ENCODE measurements around the gene CDC34. TPM values are rescaled to one million over a fixed set of nuclear protein-coding genes. Genes with fewer than 3 reads are reported as not detected.

The CDC34 gene
- total and polyA plus RNA-seq, 9 of the 15 experiments (the other 6 are each of a cell fraction or from before 2014, with no cell fraction given), result 0.80 to 203 (median 65.5) TPM

GRCh38 chr19:572743-573518 is 41.4 kb downstream of the CDC34 start (continued):
- TF ChIP-seq ZNF778 (CRISPR knock-in tag; IDR thresholded peaks at IDR 0.05), result no peak
- TF ChIP-seq MYNN (IDR thresholded peaks at IDR 0.05), result no peak
- no peak for TF ChIP-seq MYNN (CRISPR knock-in tag; IDR thresholded peaks at IDR 0.05)
- TF ChIP-seq E2F6 (IDR thresholded peaks at IDR 0.05; ENCODE audit: borderline replicate concordance in 1 of 2, extremely low read depth in 1 of 2, insufficient read depth in 1 of 2, insufficient read length in 1 of 2, low read depth in 1 of 2, low read length in 1 of 2, poor library complexity in 1 of 2, severe bottlenecking in 1 of 2), result peak in 1 of 2 experiments; percentile 36
- no peak for TF ChIP-seq BMI1 (IDR thresholded peaks at IDR 0.05; ENCODE audit: low read length)
- no peak for TF ChIP-seq ZNF398 (CRISPR knock-in tag; IDR thresholded peaks at IDR 0.05)
- TF ChIP-seq ZBTB2 (IDR thresholded peaks at IDR 0.05), result no peak
- peak; percentile 81 for TF ChIP-seq EGR1 (conservative IDR thresholded peaks at IDR 0.05)
- TF ChIP-seq POLR3G (IDR thresholded peaks at IDR 0.05; ENCODE audit: extremely low read depth, insufficient read length, insufficient replicate concordance), result no peak
- peak; percentile 85 for TF ChIP-seq ZBTB7A (IDR thresholded peaks at IDR 0.05; ENCODE audit: borderline replicate concordance, control insufficient read depth, low read depth, low read length)
- no peak for TF ChIP-seq JUN (IDR thresholded peaks at IDR 0.05; ENCODE audit: borderline replicate concordance, low read depth, low read length)
- no peak for TF ChIP-seq JUN (CRISPR knock-in tag; IDR thresholded peaks at IDR 0.05; ENCODE audit: borderline replicate concordance)
- TF ChIP-seq GABPA (tag; conservative IDR thresholded peaks at IDR 0.05; ENCODE audit: low read depth), result no peak
- no peak for TF ChIP-seq RAD21 (CRISPR knock-in tag; conservative IDR thresholded peaks at IDR 0.05 in 1 of 2, IDR thresholded peaks at IDR 0.05 in 1 of 2)
- no peak for TF ChIP-seq RBM15 (IDR thresholded peaks at IDR 0.05; ENCODE audit: insufficient read depth, low read length)
- no peak for TF ChIP-seq CREB1 (IDR thresholded peaks at IDR 0.05)
- no peak for TF ChIP-seq CREB1 (CRISPR knock-in tag; IDR thresholded peaks at IDR 0.05)
- TF ChIP-seq ZNF175 (CRISPR knock-in tag; IDR thresholded peaks at IDR 0.05; ENCODE audit: low read depth), result no peak
- TF ChIP-seq THAP7 (CRISPR knock-in tag; IDR thresholded peaks at IDR 0.05), result no peak

All from K562 (cell line).